Mucosa of stomach (tissue), 1 donor: ENCODE measurements around the gene EXOC6B.

Experiments
- H3K27me3 ChIP-seq: one replicate; pipeline ENCODE4 v1.7.0; 2013; ENCODE audit warnings: mild to moderate bottlenecking, low read length; ENCODE audit not compliant: control insufficient read depth, insufficient read depth
- H3K36me3 ChIP-seq: one replicate; pipeline ENCODE4 v1.7.0; 2013; ENCODE audit warnings: low read length; ENCODE audit not compliant: control insufficient read depth, insufficient read depth
- H3K4me1 ChIP-seq: one replicate; pipeline ENCODE4 v1.7.0; 2013; ENCODE audit warnings: mild to moderate bottlenecking, low read length; ENCODE audit not compliant: control insufficient read depth, insufficient read depth
- H3K4me3 ChIP-seq: one replicate; pipeline ENCODE4 v1.7.0; 2013; ENCODE audit warnings: low read length
- H3K9ac ChIP-seq: one replicate; pipeline ENCODE4 v1.7.0; 2013; ENCODE audit warnings: mild to moderate bottlenecking, low read length, moderate library complexity
- H3K9me3 ChIP-seq: one replicate; pipeline ENCODE4 v1.7.0; 2013; ENCODE audit warnings: mild to moderate bottlenecking, low read length, moderate library complexity; ENCODE audit not compliant: control insufficient read depth
- donor health status: Pancreatic carcinoma.

The EXOC6B gene

DNA sequence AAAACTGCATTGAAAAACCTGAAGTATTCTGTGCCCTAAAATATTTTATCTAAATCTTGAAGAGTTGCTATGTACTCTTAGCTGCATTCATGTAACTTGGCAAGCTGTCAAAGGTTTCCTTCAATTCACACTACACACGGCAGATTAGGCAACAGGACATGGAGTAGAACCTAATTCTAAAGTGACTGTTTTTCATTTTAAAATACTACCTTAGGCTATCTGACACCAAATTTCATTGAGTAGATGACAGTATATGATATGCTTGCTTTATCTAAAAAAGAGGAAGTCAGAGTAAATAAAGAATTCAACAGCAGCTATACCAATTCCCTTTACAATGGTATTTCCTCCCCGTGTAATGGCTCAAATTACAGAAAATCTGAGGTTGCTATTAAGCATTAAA, 45.4 kb downstream of the EXOC6B start:
- Histone ChIP-seq H3K9me3 (no peaks in the 10 kb centered on the region), H3K4me3 (no peak overlapping the region), H3K27me3 (no peaks in the 10 kb centered on the region)

DNA sequence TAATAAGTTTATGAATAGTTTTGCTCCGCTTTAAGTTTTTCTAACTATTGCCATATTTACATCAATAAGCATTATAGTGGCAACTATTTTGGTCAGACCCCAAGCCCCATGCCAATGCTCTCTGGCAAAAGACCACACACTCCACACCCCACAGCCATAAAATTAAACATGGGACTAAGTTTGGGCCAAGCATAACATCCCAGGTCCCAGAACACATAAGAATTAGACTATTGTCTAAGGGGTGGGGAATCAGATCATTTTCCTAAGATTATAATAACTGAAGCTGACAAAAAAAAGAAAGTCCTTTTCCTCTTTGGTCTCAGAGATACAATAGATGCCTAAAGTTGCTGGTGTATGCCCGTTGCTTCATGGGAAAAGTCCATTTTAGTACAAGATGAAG, 46.3 kb downstream of the EXOC6B start:
- Histone ChIP-seq H3K27me3 (no peaks in the 10 kb centered on the region), H3K4me3 (no peak overlapping the region), H3K9ac (no peak overlapping the region), H3K9me3 (no peaks in the 10 kb centered on the region), H3K4me1 (no peaks in the 10 kb centered on the region), H3K36me3 (no peaks in the 10 kb centered on the region)

More for the DNA sequence above, 45.4 kb downstream of the EXOC6B start:
- no peak overlapping the region for H3K9ac ChIP-seq
- no peaks in the 10 kb centered on the region for H3K36me3 ChIP-seq
- H3K4me1 ChIP-seq, result no peaks in the 10 kb centered on the region

DNA sequence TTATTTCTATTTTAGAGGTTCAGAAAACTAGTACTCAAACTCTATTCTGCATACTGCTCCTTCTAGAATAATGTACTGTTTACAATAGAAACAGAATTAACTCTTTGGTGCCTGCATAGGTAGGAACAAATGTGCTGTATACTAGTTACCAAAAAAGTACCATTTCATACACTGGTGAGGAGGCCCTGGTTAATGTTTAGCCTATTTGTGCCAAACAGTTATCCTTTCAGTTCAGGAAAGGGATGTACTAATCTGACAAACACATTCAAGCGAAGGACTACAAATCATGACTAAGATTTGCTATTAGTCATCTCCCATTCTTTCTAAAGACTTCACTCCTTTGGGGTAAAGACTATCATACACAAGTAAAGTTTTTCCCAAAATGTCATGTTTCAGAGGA, 47.4 kb downstream of the EXOC6B start:
- Histone ChIP-seq H3K9me3 (no peaks in the 10 kb centered on the region), H3K27me3 (no peaks in the 10 kb centered on the region)

DNA sequence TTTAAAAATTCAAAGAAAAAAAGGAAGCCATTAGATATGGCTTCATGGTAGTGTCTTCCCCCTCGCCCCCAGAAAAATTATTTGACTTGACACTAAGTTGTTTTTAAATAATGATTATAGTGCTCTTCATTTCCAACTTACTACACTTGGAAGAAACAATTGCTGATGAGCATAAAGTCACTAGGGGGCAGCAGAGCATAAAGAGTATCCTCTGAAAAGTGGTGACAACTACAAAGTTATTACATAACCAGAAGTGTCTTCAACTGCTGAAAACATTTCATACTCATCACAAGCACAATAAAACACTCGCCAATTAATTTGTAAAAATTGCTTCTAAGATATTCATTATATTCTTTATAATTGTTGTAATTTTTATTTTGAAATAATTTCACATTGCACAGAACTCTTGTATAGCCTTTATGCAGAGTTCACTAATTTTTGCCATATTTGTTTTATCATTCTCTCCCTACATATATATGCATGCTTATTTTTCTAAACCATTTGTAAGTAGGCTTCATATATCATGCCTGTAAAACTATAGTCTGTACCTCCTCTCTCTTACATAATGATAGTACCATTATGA, 54.9 kb downstream of the EXOC6B start:
- Histone ChIP-seq H3K4me3 (no peak overlapping the region), H3K36me3 (no peaks in the 10 kb centered on the region), H3K9ac (no peak overlapping the region), H3K9me3 (no peaks in the 10 kb centered on the region), H3K4me1 (peaks cover 1% of the 10 kb centered on the region), H3K27me3 (no peaks in the 10 kb centered on the region)

More for the DNA sequence above, 47.4 kb downstream of the EXOC6B start:
- Histone ChIP-seq H3K36me3 (no peaks in the 10 kb centered on the region), H3K9ac (no peak overlapping the region), H3K4me3 (no peak overlapping the region), H3K4me1 (no peaks in the 10 kb centered on the region)

- no peaks in the 10 kb centered on the region for H3K36me3 ChIP-seq
- H3K4me1 ChIP-seq, result peaks cover 5% of the 10 kb centered on the region
- H3K4me3 ChIP-seq, result no peak overlapping the region
- H3K27me3 ChIP-seq, result no peaks in the 10 kb centered on the region
- H3K9ac ChIP-seq, result no peak overlapping the region
- no peaks in the 10 kb centered on the region for H3K9me3 ChIP-seq
Measured at GRCh38 chr2:72765997-72766609, 59.7 kb downstream of the EXOC6B start.

- H3K36me3 ChIP-seq, result no peaks in the 10 kb centered on the region
- no peaks in the 10 kb centered on the region for H3K27me3 ChIP-seq
- no peak overlapping the region for H3K9ac ChIP-seq
- no peaks in the 10 kb centered on the region for H3K9me3 ChIP-seq
- H3K4me3 ChIP-seq, result no peak overlapping the region
- peaks cover 12% of the 10 kb centered on the region for H3K4me1 ChIP-seq
Measured at GRCh38 chr2:72762276-72762675, 63.6 kb downstream of the EXOC6B start.

DNA sequence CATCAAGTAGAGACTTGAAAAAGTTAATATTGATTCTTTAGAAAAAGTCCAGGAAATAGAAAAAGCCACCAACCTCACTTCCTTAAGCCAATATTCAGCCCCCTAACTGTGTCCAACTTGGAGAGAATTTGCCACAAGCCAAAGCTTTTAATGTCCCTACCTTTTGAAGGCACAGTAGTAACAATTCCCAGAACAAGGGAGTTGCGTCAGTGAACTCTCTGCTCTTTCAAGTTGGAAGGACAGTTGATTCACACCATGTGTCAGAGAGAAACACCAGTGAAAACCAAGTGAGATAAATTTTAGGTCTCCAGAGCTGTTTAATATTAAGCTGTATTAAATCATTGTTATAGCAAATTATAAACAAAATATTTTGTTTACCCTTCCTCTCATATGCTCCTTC, 66.1 kb downstream of the EXOC6B start:
- Histone ChIP-seq H3K27me3 (no peaks in the 10 kb centered on the region), H3K4me1 (peaks cover 18% of the 10 kb centered on the region), H3K9me3 (no peaks in the 10 kb centered on the region), H3K4me3 (no peak overlapping the region), H3K9ac (no peak overlapping the region), H3K36me3 (no peaks in the 10 kb centered on the region)

GRCh38 chr2:72757177-72757775, 68.6 kb downstream of the EXOC6B start:
- no peaks in the 10 kb centered on the region for H3K9me3 ChIP-seq
- H3K9ac ChIP-seq, result no peak overlapping the region
- peaks cover 18% of the 10 kb centered on the region for H3K4me1 ChIP-seq
- no peak overlapping the region for H3K4me3 ChIP-seq
- H3K36me3 ChIP-seq, result no peaks in the 10 kb centered on the region
- H3K27me3 ChIP-seq, result no peaks in the 10 kb centered on the region

GRCh38 chr2:72755647-72756423, 70.0 kb downstream of the EXOC6B start:
- H3K9ac ChIP-seq, result no peak overlapping the region
- no peaks in the 10 kb centered on the region for H3K27me3 ChIP-seq
- H3K4me1 ChIP-seq, result peaks cover 18% of the 10 kb centered on the region
- H3K9me3 ChIP-seq, result no peaks in the 10 kb centered on the region
- no peaks in the 10 kb centered on the region for H3K36me3 ChIP-seq
- H3K4me3 ChIP-seq, result no peak overlapping the region

- Histone ChIP-seq H3K36me3 (no peaks in the 10 kb centered on the region), H3K4me3 (no peak overlapping the region), H3K9me3 (no peaks in the 10 kb centered on the region), H3K27me3 (no peaks in the 10 kb centered on the region), H3K4me1 (peaks cover 26% of the 10 kb centered on the region), H3K9ac (no peak overlapping the region)
Measured at GRCh38 chr2:72754628-72755320, 71.1 kb downstream of the EXOC6B start.

DNA sequence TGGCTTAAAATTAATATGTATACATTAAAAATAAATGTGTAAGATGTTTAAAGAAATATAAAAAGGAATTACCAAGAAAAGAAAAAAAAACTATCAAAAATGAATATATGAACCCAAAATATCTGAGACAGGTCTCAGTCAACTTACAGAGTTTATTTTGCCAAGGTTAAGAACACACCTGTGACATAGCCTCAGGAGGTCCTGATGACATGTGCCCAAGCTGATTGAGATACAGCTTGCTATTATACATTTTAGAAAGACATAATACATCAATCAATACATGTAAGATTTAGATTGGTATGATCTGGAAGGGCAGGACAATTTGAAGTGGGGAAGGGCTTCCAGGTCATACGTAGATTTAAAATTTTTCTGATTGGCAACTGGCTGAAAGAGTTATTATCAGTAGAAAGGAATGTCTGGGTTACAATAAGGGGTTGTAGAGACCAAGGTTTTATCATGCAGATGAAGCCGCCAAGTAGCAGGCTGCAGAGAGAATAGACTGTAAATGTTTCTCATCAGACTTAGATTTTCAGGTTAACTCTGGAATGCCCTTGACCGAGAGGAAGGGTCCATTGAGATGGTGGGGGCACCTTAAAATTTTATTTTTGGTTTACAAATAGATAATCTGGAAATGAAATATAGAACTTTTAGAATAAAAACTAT, 74.7 kb downstream of the EXOC6B start:
- no peaks in the 10 kb centered on the region for H3K36me3 ChIP-seq

More for the DNA sequence above, 74.7 kb downstream of the EXOC6B start:
- Histone ChIP-seq H3K27me3 (no peaks in the 10 kb centered on the region), H3K9me3 (no peaks in the 10 kb centered on the region), H3K4me3 (no peak overlapping the region), H3K9ac (no peak overlapping the region), H3K4me1 (peaks cover 19% of the 10 kb centered on the region)
